PC-3 (cell line): ENCODE results near the gene IRAK3.

Experiments used
- EZH2 ChIP-seq: fragments of 300-600 bp; sonication (generic); IDR thresholded peaks from one replicate; pipeline ENCODE4 v1.6.1; 2017; ENCODE audit warnings: antibody characterized with exemption, mild to moderate bottlenecking, low read length; ENCODE audit not compliant: unreplicated experiment
- EZH2phosphoT487 ChIP-seq: fragments of 300-600 bp; sonication (generic); IDR thresholded peaks from 2 replicates; pipeline ENCODE4 v1.6.1; 2018; ENCODE audit warnings: mild to moderate bottlenecking, antibody characterized with exemption, low read length, borderline replicate concordance
- TF ChIP-seq, protein P1 (sequence below): fragments of 300-600 bp; sonication (generic); conservative IDR thresholded peaks from 2 replicates; pipeline ENCODE4 v1.5.1; 2017; ENCODE audit warnings: antibody characterized with exemption, low read depth, mild to moderate bottlenecking, low read length

DNA sequence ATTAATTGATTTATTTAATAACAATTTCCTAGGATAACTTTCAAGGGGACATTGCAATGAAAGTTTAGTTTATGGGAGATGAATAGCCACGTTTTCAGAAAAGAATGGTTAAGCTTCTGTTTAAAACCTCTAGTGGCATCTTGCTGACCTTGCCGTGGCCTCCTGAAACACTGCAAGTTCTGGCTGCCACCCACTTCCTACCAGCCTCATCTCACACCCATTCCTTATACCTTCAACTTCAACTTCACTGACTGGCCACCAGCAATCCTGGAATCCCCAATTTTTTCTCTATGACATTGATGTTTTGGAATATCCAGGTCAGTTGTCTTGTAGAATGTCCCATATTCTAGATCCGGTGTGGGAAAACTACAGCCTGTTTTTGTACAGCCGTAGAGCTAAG, 108.1 kb downstream of the IRAK3 start:
- TF ChIP-seq EZH2 (no peak), EZH2phosphoT487 (no peak)
- TF ChIP-seq, protein P1, sequence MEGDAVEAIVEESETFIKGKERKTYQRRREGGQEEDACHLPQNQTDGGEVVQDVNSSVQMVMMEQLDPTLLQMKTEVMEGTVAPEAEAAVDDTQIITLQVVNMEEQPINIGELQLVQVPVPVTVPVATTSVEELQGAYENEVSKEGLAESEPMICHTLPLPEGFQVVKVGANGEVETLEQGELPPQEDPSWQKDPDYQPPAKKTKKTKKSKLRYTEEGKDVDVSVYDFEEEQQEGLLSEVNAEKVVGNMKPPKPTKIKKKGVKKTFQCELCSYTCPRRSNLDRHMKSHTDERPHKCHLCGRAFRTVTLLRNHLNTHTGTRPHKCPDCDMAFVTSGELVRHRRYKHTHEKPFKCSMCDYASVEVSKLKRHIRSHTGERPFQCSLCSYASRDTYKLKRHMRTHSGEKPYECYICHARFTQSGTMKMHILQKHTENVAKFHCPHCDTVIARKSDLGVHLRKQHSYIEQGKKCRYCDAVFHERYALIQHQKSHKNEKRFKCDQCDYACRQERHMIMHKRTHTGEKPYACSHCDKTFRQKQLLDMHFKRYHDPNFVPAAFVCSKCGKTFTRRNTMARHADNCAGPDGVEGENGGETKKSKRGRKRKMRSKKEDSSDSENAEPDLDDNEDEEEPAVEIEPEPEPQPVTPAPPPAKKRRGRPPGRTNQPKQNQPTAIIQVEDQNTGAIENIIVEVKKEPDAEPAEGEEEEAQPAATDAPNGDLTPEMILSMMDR, result no peak
